Common myeloid progenitor, CD34-positive (primary cell): ENCODE measurements around the gene TMEM256.

Experiments
- CTCF ChIA-PET: fragments of 350-600 bp; sonication (Branson Sonifier 250); formaldehyde crosslinking; loops from one replicate; lab custom pipeline; 2021; ENCODE audit warnings: antibody characterized with exemption; lab: Charles Lee
- POLR2A ChIA-PET: fragments of 350-600 bp; sonication (Branson Sonifier 250); formaldehyde crosslinking; loops from one replicate; lab custom pipeline; 2021; ENCODE audit warnings: antibody characterized with exemption; lab: Charles Lee
- DNase-seq, 3 donors: peaks; one replicate each; pipeline versions ENCODE4 v3.0.0 to v3.0.0-alpha.2; 2013
- H3K27ac ChIP-seq, 2 experiments: 1 replicate in 1 of 2; 2 replicates in 1 of 2; pipeline ENCODE4 v1.7.0; 2013; ENCODE audit warnings: inconsistent platforms in 2 of 2, low read length in 2 of 2, mild to moderate bottlenecking in 2 of 2, low read depth in 1 of 2, moderate library complexity in 1 of 2; ENCODE audit not compliant: severe bottlenecking in 2 of 2, insufficient read depth in 1 of 2, poor library complexity in 1 of 2
- H3K27me3 ChIP-seq, 5 experiments: replicated peaks in 2 of 5; 1 replicate in 3 of 5; 2 replicates in 2 of 5; pipeline versions ENCODE4 v1.6.1 to v1.7.0; 2013; ENCODE audit warnings: low read length in 4 of 5, mild to moderate bottlenecking in 2 of 5, moderate library complexity in 2 of 5, inconsistent platforms in 1 of 5; ENCODE audit not compliant: insufficient read depth in 5 of 5, control insufficient read depth in 4 of 5
- H3K36me3 ChIP-seq, 4 experiments: 1 replicate in 2 of 4; 2 replicates in 2 of 4; pipeline versions ENCODE4 v1.6.1 to v1.7.0; 2013; ENCODE audit warnings: low read length in 3 of 4, control low read depth in 1 of 4, mild to moderate bottlenecking in 1 of 4; ENCODE audit not compliant: control insufficient read depth in 4 of 4, insufficient read depth in 4 of 4
- H3K4me1 ChIP-seq, 4 experiments: 1 replicate in 3 of 4; 2 replicates in 1 of 4; pipeline versions ENCODE4 v1.6.1 to v1.7.1; 2013; ENCODE audit warnings: low read length in 3 of 4, mild to moderate bottlenecking in 3 of 4, control low read depth in 1 of 4, inconsistent platforms in 1 of 4, moderate library complexity in 1 of 4; ENCODE audit not compliant: control insufficient read depth in 4 of 4, insufficient read depth in 4 of 4; ENCODE audit errors: control extremely low read depth in 1 of 4
- H3K4me3 ChIP-seq, 7 experiments: 1 replicate in 4 of 7; 2 replicates in 3 of 7; pipeline versions ENCODE4 v1.5.1 to v1.7.0; 2013; ENCODE audit warnings: mild to moderate bottlenecking in 7 of 7, low read length in 6 of 7, moderate library complexity in 6 of 7, inconsistent platforms in 2 of 7, low read depth in 2 of 7, control low read depth in 1 of 7; ENCODE audit not compliant: insufficient read depth in 4 of 7, control insufficient read depth in 1 of 7; ENCODE audit errors: extremely low read depth in 1 of 7
- H3K9me3 ChIP-seq, 5 experiments: 1 replicate in 4 of 5; 2 replicates in 1 of 5; pipeline versions ENCODE4 v1.6.1 to v1.7.1; 2013; ENCODE audit warnings: low read length in 4 of 5, mild to moderate bottlenecking in 2 of 5, inconsistent platforms in 1 of 5, low read depth in 1 of 5, moderate library complexity in 1 of 5; ENCODE audit not compliant: control insufficient read depth in 4 of 5, insufficient read depth in 2 of 5; ENCODE audit errors: control extremely low read depth in 1 of 5
- WGBS: methylation state at CpG from one replicate; pipeline ENCODE4 v1.1.5; 2013; ENCODE audit not compliant: insufficient coverage; 5-methylcytosine and 5-hydroxymethylcytosine counted together

TMEM256 gene

GRCh38 chr17:7405350-7406234, 1.7 kb upstream of the TMEM256 start:
- no peak overlapping the region for H3K27ac ChIP-seq
- H3K27me3 ChIP-seq, result peaks cover 0 to 5% (median 4%) of the 10 kb centered on the region in 5 experiments
- H3K36me3 ChIP-seq, result peaks cover 0 to 4% (median under 1%) of the 10 kb centered on the region in 4 experiments
- ChIA-PET CTCF (interaction anchor here (1.0 to 1.5 kb wide), 2 partner anchors 29 to 283 kb away, joined by 3 read pairs; partner anchors contain the start of gene TMEM102), POLR2A (no interaction called here)
- peak overlapping the region; percentile 20 to 93 (median 82) for H3K4me3 ChIP-seq
- DNase-seq, result no peak
- no peaks in the 10 kb centered on the region for H3K9me3 ChIP-seq
- WGBS, result 22% methylated on average over 25 of the region's 38 CpGs
- peaks cover 0 to 36% (median 25%) of the 10 kb centered on the region in 4 experiments for H3K4me1 ChIP-seq

GRCh38 chr17:7404737-7405349, 946 bp upstream of the TMEM256 start:
- Histone ChIP-seq H3K27ac (no peak overlapping the region), H3K27me3 (peaks cover 0 to 5% (median 4%) of the 10 kb centered on the region in 5 experiments), H3K36me3 (peaks cover 0 to 4% (median under 1%) of the 10 kb centered on the region in 4 experiments), H3K9me3 (no peaks in the 10 kb centered on the region), H3K4me1 (peaks cover 0 to 36% (median 25%) of the 10 kb centered on the region in 4 experiments), H3K4me3 (peak overlapping the region; percentile 39 to 93 (median 82))
- CTCF ChIA-PET, result interaction anchor here (1.4 to 2.2 kb wide), 4 partner anchors 11 to 32 kb away, joined by 3 to 7 read pairs (median 4); partner anchors contain the start of genes PLSCR3 and TMEM102
- WGBS, result 0% methylated on average over 61 of the region's 65 CpGs
- POLR2A ChIA-PET, result interaction anchor here (1.5 kb wide), 1 partner anchor 80 kb away, joined by 7 read pairs; the partner anchor contains the start of gene POLR2A
- DNase-seq, result no peak

- 1% methylated on average over 13 of the region's 13 CpGs for WGBS
- H3K36me3 ChIP-seq, result peaks cover 0 to 4% (median 0%) of the 10 kb centered on the region in 4 experiments
- H3K4me3 ChIP-seq, result peak overlapping the region; percentile 68 to 93 (median 85)
- ChIA-PET CTCF (interaction anchor here (1.4 to 2.2 kb wide), 3 partner anchors 10 to 33 kb away, joined by 4 to 7 read pairs (median 5); partner anchors contain the start of gene PLSCR3), POLR2A (interaction anchor here (0.6 to 1.5 kb wide), 4 partner anchors 81 to 92 kb away, joined by 3 to 7 read pairs (median 6); partner anchors contain the start of gene POLR2A)
- H3K4me1 ChIP-seq, result peaks cover 0 to 32% (median 25%) of the 10 kb centered on the region in 4 experiments
- peak overlapping the region in 1 of 2 experiments; percentile 60 for H3K27ac ChIP-seq
- DNase-seq, result peak in 1 of 3 donors; percentile 80
- peaks cover 0 to 5% (median 4%) of the 10 kb centered on the region in 5 experiments for H3K27me3 ChIP-seq
- no peaks in the 10 kb centered on the region for H3K9me3 ChIP-seq
These were observed 245 bp downstream of the TMEM256 start for GRCh38 chr17:7403727-7403976.

- CTCF ChIA-PET, result interaction anchor here (0.6 to 2.2 kb wide), 8 partner anchors 9 to 158 kb away, joined by 3 to 7 read pairs (median 4); partner anchors contain the start of gene PLSCR3
These were observed 712 bp downstream of the TMEM256 start for GRCh38 chr17:7403043-7403726.

GRCh38 chr17:7398612-7399011, 5.3 kb downstream of the TMEM256 start:
- peaks cover 0 to 4% (median 0%) of the 10 kb centered on the region in 4 experiments for H3K36me3 ChIP-seq
- H3K9me3 ChIP-seq, result no peaks in the 10 kb centered on the region
- no peak overlapping the region for H3K27ac ChIP-seq
- no peaks in the 10 kb centered on the region for H3K27me3 ChIP-seq
- H3K4me1 ChIP-seq, result peaks cover 0 to 24% (median 23%) of the 10 kb centered on the region in 4 experiments
- ChIA-PET CTCF (interaction anchor here (0.8 to 1.2 kb wide), 3 partner anchors 8 to 44 kb away, joined by 3 read pairs; partner anchors contain the start of gene TMEM95), POLR2A (no interaction called here)
- no peak for DNase-seq
- H3K4me3 ChIP-seq, result no peak overlapping the region
- WGBS, result 100% methylated on average over 1 of the region's 2 CpGs

More at GRCh38 chr17:7403043-7403726, 712 bp downstream of the TMEM256 start:
- Histone ChIP-seq H3K4me3 (peak overlapping the region; percentile 68 to 93 (median 85)), H3K9me3 (no peaks in the 10 kb centered on the region), H3K27me3 (peaks cover 0 to 5% (median 4%) of the 10 kb centered on the region in 5 experiments), H3K36me3 (peaks cover 0 to 4% (median 0%) of the 10 kb centered on the region in 4 experiments), H3K27ac (peak overlapping the region in 1 of 2 experiments; percentile 60), H3K4me1 (peaks cover 0 to 28% (median 24%) of the 10 kb centered on the region in 4 experiments)
- peak in 2 of 3 donors; percentile 47 to 49 for DNase-seq
- WGBS, result 27% methylated on average over 10 of the region's 16 CpGs
- POLR2A ChIA-PET, result interaction anchor here (0.6 to 1.5 kb wide), 4 partner anchors 18 to 90 kb away, joined by 3 to 7 read pairs (median 6); partner anchors contain the start of gene POLR2A

GRCh38 chr17:7396147-7396546, 7.8 kb downstream of the TMEM256 start:
- DNase-seq, result no peak
- Histone ChIP-seq H3K9me3 (no peaks in the 10 kb centered on the region), H3K4me3 (no peak overlapping the region), H3K36me3 (peaks cover 0 to 3% (median 2%) of the 10 kb centered on the region in 4 experiments), H3K27me3 (no peaks in the 10 kb centered on the region), H3K27ac (no peak overlapping the region), H3K4me1 (peaks cover 0 to 19% (median 15%) of the 10 kb centered on the region in 4 experiments)
- POLR2A ChIA-PET, result no interaction called here
- 93% methylated on average over 4 of the region's 4 CpGs for WGBS
- CTCF ChIA-PET, result interaction anchor here (0.8 kb wide), 2 partner anchors 11 to 40 kb away, joined by 3 read pairs; partner anchors contain the start of gene NLGN2
